HepG2 (cell line): ENCODE measurements around the gene BCLAF1. TPM values are rescaled to one million over a fixed set of nuclear protein-coding genes. Genes with fewer than 3 reads are reported as not detected.

Experiments
- ATAC-seq: fragments of 200-7000 bp; cut with Tn5 transposase; 3 replicates; pipeline ENCODE4 v1.9.1; 2020; ENCODE audit warnings: mild to moderate bottlenecking, moderate library complexity
- BruUV-seq: library from RNA; stranded (reverse); fragments of 400-500 nt; replicated peaks from 2 replicates; lab custom pipeline; 2021; lab: Mats Ljungman, UMichigan
- CTCF ChIA-PET: fragments of 300-600 bp; formaldehyde crosslinking; extraction: SDS; loops from one replicate; lab custom pipeline; 2021; ENCODE audit warnings: low total read pairs, inconsistent platforms, low intra/inter-chr PET ratio; lab: Yijun Ruan, JAX
- POLR2A ChIA-PET: fragments of 350-600 bp; sonication (Branson Sonifier 250); formaldehyde crosslinking; loops from one replicate; lab custom pipeline; 2020; ENCODE audit warnings: antibody characterized with exemption, inconsistent platforms; lab: Yijun Ruan, JAX
- DNase-seq: peaks from one replicate; pipeline ENCODE4 v3.0.0-alpha.2; 2015; ENCODE audit warnings: low spot score
- FAIRE-seq: peaks from 3 replicates; lab custom pipeline; 2011; peaks lifted over from hg19 to GRCh38; lab: Jason Lieb, UNC
- H2AFZ ChIP-seq: one replicate; pipeline ENCODE4 v1.6.1; 2011; ENCODE audit warnings: low read length, inconsistent platforms
- H3K27ac ChIP-seq: fragments of 300-600 bp; 3 replicates; pipeline ENCODE4 v1.8.0; 2011; ENCODE audit warnings: mixed run types, mild to moderate bottlenecking, mixed read lengths, low read length, inconsistent platforms; ENCODE audit not compliant: insufficient read depth; ENCODE audit errors: extremely low read length
- H3K27me3 ChIP-seq, 2 experiments: fragments of 200-600 bp in 1 of 2; 2 replicates in 1 of 2; 3 replicates in 1 of 2; pipeline versions ENCODE4 v1.6.0 to v1.8.0; 2011; ENCODE audit warnings: low read length in 2 of 2, mild to moderate bottlenecking in 2 of 2, moderate library complexity in 2 of 2, inconsistent platforms in 1 of 2; ENCODE audit not compliant: insufficient read depth in 2 of 2, control insufficient read depth in 1 of 2
- H3K36me3 ChIP-seq, 2 experiments: fragments of 200-600 bp in 1 of 2; replicated peaks in 1 of 2; 2 replicates in 1 of 2; 3 replicates in 1 of 2; pipeline versions ENCODE4 v1.5.1 to v1.8.0; 2011; ENCODE audit warnings: low read length in 2 of 2, inconsistent platforms in 1 of 2; ENCODE audit not compliant: insufficient read depth in 2 of 2, control insufficient read depth in 1 of 2
- H3K4me1 ChIP-seq: 2 replicates; pipeline ENCODE4 v1.5.1; 2012; ENCODE audit warnings: low read length, inconsistent platforms; ENCODE audit not compliant: insufficient read depth
- H3K4me2 ChIP-seq: 2 replicates; pipeline ENCODE4 v1.6.0; 2011; ENCODE audit warnings: low read depth, low read length, inconsistent platforms
- H3K4me3 ChIP-seq, 3 experiments: fragments of 200-600 bp in 1 of 3; sonication (generic), shearing (Covaris generic) in 1 of 3; replicated peaks in 1 of 3; 2 replicates each; pipeline ENCODE4 v1.5.1; 2011 to 2016; ENCODE audit warnings: low read length in 3 of 3, inconsistent platforms in 2 of 3, low read depth in 2 of 3, mild to moderate bottlenecking in 2 of 3, control low read depth in 1 of 3, mixed read lengths in 1 of 3; ENCODE audit not compliant: insufficient read depth in 1 of 3
- H3K79me2 ChIP-seq: one replicate; pipeline ENCODE4 v1.6.1; 2011; ENCODE audit warnings: low read length, inconsistent platforms; ENCODE audit not compliant: insufficient read depth
- H3K9ac ChIP-seq: 2 replicates; pipeline ENCODE4 v1.6.0; 2011; ENCODE audit warnings: mild to moderate bottlenecking, low read depth, low read length, inconsistent platforms; ENCODE audit not compliant: insufficient read depth
- H3K9me3 ChIP-seq: 2 replicates; pipeline ENCODE4 v1.5.1; 2012; ENCODE audit warnings: mild to moderate bottlenecking, low read length
- H4K20me1 ChIP-seq: 2 replicates; pipeline ENCODE4 v1.6.0; 2011; ENCODE audit warnings: inconsistent platforms, mild to moderate bottlenecking, low read length, moderate library complexity; ENCODE audit not compliant: insufficient read depth
- CERS6 ChIP-seq: sonication (generic); formaldehyde crosslinking; IDR thresholded peaks from 2 replicates; pipeline ENCODE4 v1.5.0; 2020; ENCODE audit warnings: missing genetic modification reagents
- MLLT10 ChIP-seq: sonication (generic); formaldehyde crosslinking; IDR thresholded peaks from 2 replicates; pipeline ENCODE4 v1.4.0; 2020; ENCODE audit warnings: missing genetic modification reagents
- NCOA2 ChIP-seq: sonication (generic); formaldehyde crosslinking; IDR thresholded peaks from 2 replicates; pipeline ENCODE4 v1.8.0; 2022; ENCODE audit warnings: inconsistent platforms
- TOE1 ChIP-seq: sonication (generic); formaldehyde crosslinking; IDR thresholded peaks from 2 replicates; pipeline ENCODE4 v1.4.0; 2020; ENCODE audit warnings: mild to moderate bottlenecking, missing genetic modification reagents
- ZBTB40 ChIP-seq, 2 experiments: fragments of 450-650 bp in 1 of 2; sonication (generic) in 1 of 2; formaldehyde crosslinking in 1 of 2; IDR thresholded peaks; 2 replicates each; pipeline versions ENCODE4 v1.6.1 to v1.8.0; 2016 to 2022; ENCODE audit warnings: antibody characterized with exemption in 1 of 2, mild to moderate bottlenecking in 1 of 2, missing genetic modification reagents in 1 of 2
- ZBTB7B ChIP-seq: sonication (generic); formaldehyde crosslinking; IDR thresholded peaks from 2 replicates; pipeline ENCODE4 v1.4.0; 2020; ENCODE audit warnings: missing genetic modification reagents
- ZFX ChIP-seq: sonication (generic); formaldehyde crosslinking; IDR thresholded peaks from 2 replicates; pipeline ENCODE4 v1.4.0; 2020; ENCODE audit warnings: mild to moderate bottlenecking, low read depth, missing genetic modification reagents, moderate library complexity
- ZNF180 ChIP-seq: sonication (generic); formaldehyde crosslinking; IDR thresholded peaks from 2 replicates; pipeline ENCODE4 v1.4.0; 2020; ENCODE audit warnings: low read depth, missing genetic modification reagents, borderline replicate concordance
- ZNF777 ChIP-seq: sonication (generic); formaldehyde crosslinking; IDR thresholded peaks from 2 replicates; pipeline ENCODE4 v1.4.0; 2020; ENCODE audit warnings: missing genetic modification reagents
- WGBS: methylation state at CpG from one replicate; pipeline ENCODE4 v1.1.6; 2017; ENCODE audit warnings: low lambda C conversion rate; 5-methylcytosine and 5-hydroxymethylcytosine counted together
- in situ Hi-C: cut with HindIII; loops from 2 replicates; pipeline ENCODE4 v1.10.0; 2017; ENCODE audit warnings: low pct_unique_long_range_greater_than_20kb; ENCODE audit not compliant: extremely low pct_ligation_motif_present
- intact Hi-C: fragments of 100-400 bp; cut with micrococcal nuclease; formaldehyde crosslinking; loops from one replicate; pipeline ENCODE4 v1.10.0; 2022; ENCODE audit not compliant: unreplicated experiment
- polyA plus RNA-seq, 8 experiments: library from polyadenylated mRNA; depleted of rRNA in 3 of 8; stranded (reverse) in 7 of 8; unstranded in 1 of 8; fragments of >200 nt; fragmentation: Illumina TruSeq in 4 of 8; extraction: Trizol in 4 of 8; gene quantifications; 2 replicates each; pipeline versions ENCODE4 v1.2.1 to v1.2.3, GENCODE V29; 2011 to 2016; ENCODE audit warnings: low read depth in 4 of 8, missing spikeins in 1 of 8, mixed read lengths in 1 of 8; ENCODE audit not compliant: insufficient read depth in 1 of 8
- total RNA-seq, 5 experiments: library from RNA; depleted of rRNA; stranded (reverse); fragments of >200 nt; fragmentation: Illumina TruSeq; extraction: Trizol; gene quantifications; 2 replicates each; pipeline ENCODE4 v1.2.3, GENCODE V29; 2016; ENCODE audit warnings: low read depth in 1 of 5

Gene BCLAF1
- total and polyA plus RNA-seq, 2 of the 13 experiments (the other 11 are each of a cell fraction or from before 2014, with no cell fraction given) = 55.3 to 292 TPM

GRCh38 chr6:136309171-136309570 lies 19.5 kb upstream of the BCLAF1 start:
- CTCF ChIA-PET = no interaction called here
- Histone ChIP-seq H4K20me1 (no peaks in the 10 kb centered on the region), H3K4me1 (no peaks in the 10 kb centered on the region), H3K4me3 (no peak overlapping the region), H2AFZ (no peak overlapping the region), H3K9me3 (no peaks in the 10 kb centered on the region), H3K9ac (no peak overlapping the region), H3K27ac (no peak overlapping the region), H3K27me3 (peaks cover 0 to 4% of the 10 kb centered on the region in 2 experiments; a peak in 2 of 5 replicates), H3K36me3 (no peaks in the 10 kb centered on the region), H3K4me2 (no peak overlapping the region), H3K79me2 (no peaks in the 10 kb centered on the region)
- 11% methylated on average over 3 of the region's 3 CpGs for WGBS
- POLR2A ChIA-PET = interaction anchor here (1.7 kb wide), 1 partner anchor 19 kb away, joined by 4 read pairs; the partner anchor contains the start of gene BCLAF1
- TF ChIP-seq ZBTB40 (IDR thresholded peaks at IDR 0.05) (no peak), ZBTB40 (CRISPR knock-in tag; IDR thresholded peaks at IDR 0.05) (no peak), ZNF180 (CRISPR knock-in tag) (no peak), ZFX (CRISPR knock-in tag) (no peak), ZBTB7B (no peak), CERS6 (CRISPR knock-in tag) (no peak), TOE1 (CRISPR knock-in tag) (no peak), ZNF777 (CRISPR knock-in tag) (no peak), MLLT10 (CRISPR knock-in tag) (no peak), NCOA2 (no peak)
- ATAC-seq (no peak), FAIRE-seq (no peak), DNase-seq (no peak)
- BruUV-seq = no TSS peak
- intact Hi-C loops = no loop called here
- in situ Hi-C loops = loop anchor here (25.0 kb wide), 1 partner anchor 772 kb away; no protein-coding TSS in a partner anchor
